ENCODE measurements around the gene ENG. TPM values are rescaled to one million over a fixed set of nuclear protein-coding genes. Genes with fewer than 3 reads are reported as not detected.

The ENG gene
- total RNA-seq, 1 experiment from 2014 or later, result 25.1 TPM

DNA sequence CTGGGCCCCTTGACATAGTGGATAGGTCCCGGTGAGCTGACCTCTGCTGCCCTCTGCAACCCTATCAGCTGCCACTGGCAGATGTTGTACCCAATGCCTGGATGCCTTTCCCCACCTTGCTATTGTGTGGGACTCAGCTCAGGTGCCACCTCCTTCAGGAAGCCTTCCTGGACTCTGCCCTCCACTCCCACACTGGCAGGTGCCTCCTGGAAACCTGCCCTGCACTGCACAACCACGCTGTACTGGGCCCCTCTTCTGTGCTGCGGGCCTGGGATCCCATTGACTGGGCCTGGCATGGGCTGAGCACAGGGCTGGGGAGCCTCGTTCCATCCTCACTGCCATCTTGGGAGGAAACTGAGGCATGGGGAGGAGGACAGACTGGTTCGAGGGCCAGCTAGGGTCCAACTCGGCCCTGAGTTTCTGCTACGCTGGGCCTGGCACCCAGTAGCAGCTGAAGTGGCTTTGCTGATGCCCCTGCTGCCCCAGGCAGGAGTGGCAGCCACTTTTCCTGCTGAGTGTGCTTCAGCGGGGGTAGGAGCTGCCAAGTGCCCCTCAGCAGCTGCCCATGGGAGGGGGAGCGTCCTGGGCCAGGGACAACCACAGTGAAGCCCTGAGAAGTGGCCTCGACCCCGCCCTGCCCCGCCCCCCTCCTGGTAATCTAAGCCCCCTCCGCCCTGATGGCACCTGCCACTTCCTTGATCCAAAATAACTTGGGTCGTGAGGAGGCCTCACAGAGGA lies 21.7 kb upstream of the ENG start:
- ATAC-seq (no peak), DNase-seq (ENCODE audit: low read depth, low spot score) (no peak)
- TF ChIP-seq, protein P1, sequence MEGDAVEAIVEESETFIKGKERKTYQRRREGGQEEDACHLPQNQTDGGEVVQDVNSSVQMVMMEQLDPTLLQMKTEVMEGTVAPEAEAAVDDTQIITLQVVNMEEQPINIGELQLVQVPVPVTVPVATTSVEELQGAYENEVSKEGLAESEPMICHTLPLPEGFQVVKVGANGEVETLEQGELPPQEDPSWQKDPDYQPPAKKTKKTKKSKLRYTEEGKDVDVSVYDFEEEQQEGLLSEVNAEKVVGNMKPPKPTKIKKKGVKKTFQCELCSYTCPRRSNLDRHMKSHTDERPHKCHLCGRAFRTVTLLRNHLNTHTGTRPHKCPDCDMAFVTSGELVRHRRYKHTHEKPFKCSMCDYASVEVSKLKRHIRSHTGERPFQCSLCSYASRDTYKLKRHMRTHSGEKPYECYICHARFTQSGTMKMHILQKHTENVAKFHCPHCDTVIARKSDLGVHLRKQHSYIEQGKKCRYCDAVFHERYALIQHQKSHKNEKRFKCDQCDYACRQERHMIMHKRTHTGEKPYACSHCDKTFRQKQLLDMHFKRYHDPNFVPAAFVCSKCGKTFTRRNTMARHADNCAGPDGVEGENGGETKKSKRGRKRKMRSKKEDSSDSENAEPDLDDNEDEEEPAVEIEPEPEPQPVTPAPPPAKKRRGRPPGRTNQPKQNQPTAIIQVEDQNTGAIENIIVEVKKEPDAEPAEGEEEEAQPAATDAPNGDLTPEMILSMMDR (IDR thresholded peaks at IDR 0.05), result no peak
- TF ChIP-seq POLR2AphosphoS5 (IDR thresholded peaks at IDR 0.05; ENCODE audit: low read depth, low read length) (no peak), TCF7L2 (IDR thresholded peaks at IDR 0.05; ENCODE audit: low read depth, low read length) (no peak), SIN3A (IDR thresholded peaks at IDR 0.05; ENCODE audit: borderline replicate concordance, insufficient read depth, low read depth, low read length) (no peak)
- TF ChIP-seq, protein P2, sequence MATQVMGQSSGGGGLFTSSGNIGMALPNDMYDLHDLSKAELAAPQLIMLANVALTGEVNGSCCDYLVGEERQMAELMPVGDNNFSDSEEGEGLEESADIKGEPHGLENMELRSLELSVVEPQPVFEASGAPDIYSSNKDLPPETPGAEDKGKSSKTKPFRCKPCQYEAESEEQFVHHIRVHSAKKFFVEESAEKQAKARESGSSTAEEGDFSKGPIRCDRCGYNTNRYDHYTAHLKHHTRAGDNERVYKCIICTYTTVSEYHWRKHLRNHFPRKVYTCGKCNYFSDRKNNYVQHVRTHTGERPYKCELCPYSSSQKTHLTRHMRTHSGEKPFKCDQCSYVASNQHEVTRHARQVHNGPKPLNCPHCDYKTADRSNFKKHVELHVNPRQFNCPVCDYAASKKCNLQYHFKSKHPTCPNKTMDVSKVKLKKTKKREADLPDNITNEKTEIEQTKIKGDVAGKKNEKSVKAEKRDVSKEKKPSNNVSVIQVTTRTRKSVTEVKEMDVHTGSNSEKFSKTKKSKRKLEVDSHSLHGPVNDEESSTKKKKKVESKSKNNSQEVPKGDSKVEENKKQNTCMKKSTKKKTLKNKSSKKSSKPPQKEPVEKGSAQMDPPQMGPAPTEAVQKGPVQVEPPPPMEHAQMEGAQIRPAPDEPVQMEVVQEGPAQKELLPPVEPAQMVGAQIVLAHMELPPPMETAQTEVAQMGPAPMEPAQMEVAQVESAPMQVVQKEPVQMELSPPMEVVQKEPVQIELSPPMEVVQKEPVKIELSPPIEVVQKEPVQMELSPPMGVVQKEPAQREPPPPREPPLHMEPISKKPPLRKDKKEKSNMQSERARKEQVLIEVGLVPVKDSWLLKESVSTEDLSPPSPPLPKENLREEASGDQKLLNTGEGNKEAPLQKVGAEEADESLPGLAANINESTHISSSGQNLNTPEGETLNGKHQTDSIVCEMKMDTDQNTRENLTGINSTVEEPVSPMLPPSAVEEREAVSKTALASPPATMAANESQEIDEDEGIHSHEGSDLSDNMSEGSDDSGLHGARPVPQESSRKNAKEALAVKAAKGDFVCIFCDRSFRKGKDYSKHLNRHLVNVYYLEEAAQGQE (IDR thresholded peaks at IDR 0.05; ENCODE audit: insufficient read depth in 1 of 2, low read depth in 2 of 2, low read length in 1 of 2), result no peak
- Histone ChIP-seq H3K9me3 (ENCODE audit: control insufficient read depth, insufficient read depth, low read depth, low read length) (no peaks in the 10 kb centered on the region), H3K27ac (ENCODE audit: low read length) (no peak overlapping the region), H3K27me3 (ENCODE audit: control insufficient read depth, insufficient read depth, low read length) (no peaks in the 10 kb centered on the region), H3K36me3 (ENCODE audit: control insufficient read depth, insufficient read depth, low read length) (no peaks in the 10 kb centered on the region), H3K4me3 (ENCODE audit: low read depth in 2 of 2, low read length in 2 of 2) (no peak overlapping the region), H3K4me1 (ENCODE audit: control insufficient read depth, insufficient read depth, low read length) (peaks cover 30% of the 10 kb centered on the region; the same call in 1 of the 2 replicates)
- intact Hi-C loops (cut with micrococcal nuclease; ENCODE audit: unreplicated experiment) (loop anchor here (10.0 kb wide), 1 partner anchor 71 kb away; the partner anchor contains the start of gene FPGS), in situ Hi-C loops (cut with HindIII; ENCODE audit: low pct_unique_long_range_greater_than_20kb, low sequenced_read_pairs) (no loop called here)
- ChIA-PET CTCF (no interaction called here), POLR2A (no interaction called here)
- BruUV-seq (replicated peaks), result no TSS peak

DNA sequence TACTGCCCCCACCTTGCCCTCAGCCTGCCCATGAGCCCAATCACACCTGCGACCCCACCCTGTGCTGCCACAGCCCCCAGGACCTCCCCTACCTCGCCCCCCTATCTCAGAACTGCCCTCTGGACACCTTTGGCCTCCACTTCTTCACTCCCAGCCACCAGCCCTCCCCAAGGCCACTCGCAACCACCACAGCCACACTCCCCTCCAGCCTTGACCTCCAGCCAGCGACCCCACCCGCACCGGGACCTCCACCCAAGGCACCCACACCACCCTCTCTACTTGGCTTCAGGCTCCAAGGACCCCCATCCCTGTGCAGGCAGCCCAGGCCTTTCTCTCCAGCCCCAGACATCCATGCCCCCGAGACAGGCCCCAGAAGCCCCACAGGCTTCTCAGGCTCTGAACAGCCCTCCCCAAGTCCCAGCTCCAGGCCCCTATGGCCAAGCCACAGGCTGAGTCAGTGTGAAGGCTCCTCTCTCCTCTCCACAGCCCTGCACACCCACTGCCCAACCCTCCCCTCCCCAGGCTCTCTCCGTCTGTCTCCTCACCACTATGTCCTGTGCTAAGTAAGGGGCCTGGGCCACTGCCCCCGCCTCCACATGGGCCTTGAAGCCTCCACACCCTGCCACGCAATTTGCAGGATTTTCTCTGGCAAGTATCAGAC lies 21.0 kb upstream of the ENG start:
- BruUV-seq (replicated peaks), result no TSS peak
- ATAC-seq (no peak), DNase-seq (ENCODE audit: low read depth, low spot score) (no peak)
- in situ Hi-C loops (cut with HindIII; ENCODE audit: low pct_unique_long_range_greater_than_20kb, low sequenced_read_pairs), result no loop called here
- Histone ChIP-seq H3K27me3 (ENCODE audit: control insufficient read depth, insufficient read depth, low read length) (no peaks in the 10 kb centered on the region), H3K27ac (ENCODE audit: low read length) (no peak overlapping the region), H3K9me3 (ENCODE audit: control insufficient read depth, insufficient read depth, low read depth, low read length) (no peaks in the 10 kb centered on the region), H3K4me1 (ENCODE audit: control insufficient read depth, insufficient read depth, low read length) (peaks cover 30% of the 10 kb centered on the region; the same call in 1 of the 2 replicates), H3K4me3 (ENCODE audit: low read depth in 2 of 2, low read length in 2 of 2) (no peak overlapping the region), H3K36me3 (ENCODE audit: control insufficient read depth, insufficient read depth, low read length) (no peaks in the 10 kb centered on the region)
- TF ChIP-seq POLR2AphosphoS5 (IDR thresholded peaks at IDR 0.05; ENCODE audit: low read depth, low read length) (no peak), TCF7L2 (IDR thresholded peaks at IDR 0.05; ENCODE audit: low read depth, low read length) (no peak), SIN3A (IDR thresholded peaks at IDR 0.05; ENCODE audit: borderline replicate concordance, insufficient read depth, low read depth, low read length) (no peak)
- TF ChIP-seq, protein P2 (IDR thresholded peaks at IDR 0.05; ENCODE audit: insufficient read depth in 1 of 2, low read depth in 2 of 2, low read length in 1 of 2), result no peak
- TF ChIP-seq, protein P1 (IDR thresholded peaks at IDR 0.05), result no peak
- ChIA-PET CTCF (no interaction called here), POLR2A (no interaction called here)
- intact Hi-C loops (cut with micrococcal nuclease; ENCODE audit: unreplicated experiment), result loop anchor here (10.0 kb wide), 1 partner anchor 71 kb away; the partner anchor contains the start of gene FPGS
